DMS53 (cell line): ENCODE data around the gene KLF8.
"Not testable (repeated sequence)": the region's sequence is repeated elsewhere in the genome, so short reads cannot be mapped to it uniquely, and the experiment has no call there.

Experiments used
- DNase-seq: peaks from one replicate; lab custom pipeline; 2025; lab: John Stamatoyannopoulos, UW

KLF8 gene

GRCh38 chrX:56232221-56233082, at the start of gene KLF8:
TSS of gene KLF8 (plus strand) at chrX:56232356. CDS start at chrX:56233335, 979 bp downstream.
- DNase-seq = peak; percentile 54

- DNase-seq = not testable (repeated sequence)
Observed at GRCh38 chrX:56206945-56207344, 25.2 kb upstream of the KLF8 start.

- no peak for DNase-seq
Observed at GRCh38 chrX:56211701-56212100, 20.5 kb upstream of the KLF8 start.

GRCh38 chrX:56216332-56216731, 15.8 kb upstream of the KLF8 start:
- no peak for DNase-seq

- peak; percentile 46 for DNase-seq
Observed at GRCh38 chrX:56219700-56220099, 12.5 kb upstream of the KLF8 start.

GRCh38 chrX:56221101-56221500, 11.1 kb upstream of the KLF8 start:
- DNase-seq = no peak

- no peak for DNase-seq
Observed at GRCh38 chrX:56222473-56223000, 9.6 kb upstream of the KLF8 start.

GRCh38 chrX:56226980-56227379, 5.2 kb upstream of the KLF8 start:
- DNase-seq = no peak

- no peak for DNase-seq
Observed at GRCh38 chrX:56228914-56229313, 3.2 kb upstream of the KLF8 start.

GRCh38 chrX:56231537-56232090, 542 bp upstream of the KLF8 start:
- no peak for DNase-seq

GRCh38 chrX:56233100-56233499, 944 bp downstream of the KLF8 start:
- DNase-seq = no peak

GRCh38 chrX:56233682-56234081, 1.5 kb downstream of the KLF8 start:
- no peak for DNase-seq

GRCh38 chrX:56248492-56248891, 16.3 kb downstream of the KLF8 start:
- peak; percentile 74 for DNase-seq

GRCh38 chrX:56253832-56254703, 21.9 kb downstream of the KLF8 start:
- no peak for DNase-seq

GRCh38 chrX:56268888-56269287, 36.7 kb downstream of the KLF8 start:
- no peak for DNase-seq

- no peak for DNase-seq
Observed at GRCh38 chrX:56278692-56279091, 46.5 kb downstream of the KLF8 start.

- no peak for DNase-seq
Observed at GRCh38 chrX:56279863-56280262, 47.7 kb downstream of the KLF8 start.

- DNase-seq = peak; percentile 66
Observed at GRCh38 chrX:56281789-56282188, 49.6 kb downstream of the KLF8 start.

GRCh38 chrX:56284269-56284668, 52.1 kb downstream of the KLF8 start:
- DNase-seq = no peak

GRCh38 chrX:56288608-56289007, 56.5 kb downstream of the KLF8 start:
- peak; percentile 10 for DNase-seq

GRCh38 chrX:56289449-56289848, 57.3 kb downstream of the KLF8 start:
- no peak for DNase-seq

- DNase-seq = no peak
Observed at GRCh38 chrX:56308726-56309125, 76.6 kb downstream of the KLF8 start.
